HL-60 (cell line): Measurements from ENCODE around the gene PLSCR3.

Source experiments
- DNase-seq, 2 experiments: peaks; one replicate each; pipeline ENCODE4 v3.0.0-alpha.2; 2010 to 2020; ENCODE audit warnings: low read depth in 1 of 2, low spot score in 1 of 2
- H3K27ac ChIP-seq: fragments of 250-450 bp; sonication (Bioruptor Pico); replicated peaks from 2 replicates; pipeline ENCODE4 v1.5.1; 2020; ENCODE audit warnings: mild to moderate bottlenecking, moderate library complexity
- H3K27me3 ChIP-seq: fragments of 250-450 bp; sonication (Bioruptor Pico); 2 replicates; pipeline ENCODE4 v1.5.1; 2021; ENCODE audit warnings: mild to moderate bottlenecking, moderate library complexity; ENCODE audit not compliant: insufficient read depth, poor library complexity, severe bottlenecking
- H3K4me3 ChIP-seq: replicated peaks from 2 replicates; pipeline ENCODE4 v1.5.1; 2011; ENCODE audit warnings: mild to moderate bottlenecking, control low read depth, low read length; ENCODE audit not compliant: insufficient read depth
- CTCF ChIP-seq: IDR thresholded peaks from one replicate; pipeline ENCODE4 v1.5.1; 2011; ENCODE audit warnings: low read length, control low read depth, inconsistent platforms; ENCODE audit not compliant: insufficient read depth
- GABPA ChIP-seq: IDR thresholded peaks from 2 replicates; pipeline ENCODE4 v1.6.1; 2012; ENCODE audit warnings: low read depth
- POLR2AphosphoS5 ChIP-seq: IDR thresholded peaks from 2 replicates; pipeline ENCODE4 v1.6.1; 2012; ENCODE audit warnings: low read depth
- SPI1 ChIP-seq: IDR thresholded peaks from 2 replicates; pipeline ENCODE4 v1.6.1; 2012; ENCODE audit warnings: low read depth, mild to moderate bottlenecking, borderline replicate concordance
- TF ChIP-seq, protein P1 (sequence below): IDR thresholded peaks from 2 replicates; pipeline ENCODE4 v1.6.1; 2012; ENCODE audit warnings: low read depth; ENCODE audit not compliant: insufficient replicate concordance

PLSCR3 gene

DNA sequence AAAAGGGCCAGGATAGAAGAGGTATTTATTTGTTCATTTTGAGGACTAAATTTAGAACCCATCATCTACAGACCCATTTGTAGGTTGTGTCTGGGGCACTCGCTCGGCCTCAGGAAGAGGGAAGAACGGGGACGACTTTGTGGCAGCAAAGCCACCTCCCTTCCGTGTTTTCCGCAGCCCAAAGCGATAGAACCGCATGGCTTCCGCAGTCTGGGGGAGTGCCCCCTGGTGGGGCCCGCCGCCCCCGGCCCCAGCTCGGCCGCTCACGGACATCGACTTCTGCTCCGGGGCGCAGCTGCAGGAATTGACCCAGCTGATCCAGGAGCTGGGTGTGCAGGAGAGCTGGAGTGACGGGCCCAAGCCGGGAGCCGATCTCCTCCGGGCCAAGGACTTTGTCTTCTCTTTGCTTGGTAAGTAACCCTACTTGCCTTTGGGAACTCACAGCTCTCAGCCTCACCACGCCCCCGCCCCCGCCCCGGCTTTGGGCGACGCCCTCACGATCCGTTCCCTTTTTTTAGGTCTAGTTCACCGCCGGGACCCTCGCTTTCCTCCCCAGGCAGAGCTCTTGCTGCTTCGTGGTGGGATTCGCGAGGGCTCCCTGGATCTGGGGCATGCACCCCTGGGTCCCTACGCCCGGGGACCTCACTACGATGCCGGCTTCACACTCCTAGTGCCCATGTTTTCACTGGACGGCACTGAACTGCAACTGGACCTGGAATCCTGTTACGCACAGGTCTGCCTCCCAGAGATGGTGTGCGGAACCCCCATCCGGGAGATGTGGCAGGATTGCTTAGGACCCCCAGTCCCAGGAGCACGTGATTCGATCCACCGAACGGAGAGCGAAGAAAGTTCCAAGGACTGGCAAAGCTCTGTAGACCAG, 41.6 kb upstream of the PLSCR3 start:
- H3K27me3 ChIP-seq: peaks cover 8% of the 10 kb centered on the region
- peak overlapping the region; percentile 38 for H3K4me3 ChIP-seq
- H3K27ac ChIP-seq: peak overlapping the region; percentile 74
- TF ChIP-seq CTCF (no peak), GABPA (no peak), SPI1 (no peak), POLR2AphosphoS5 (no peak; the same call in 1 of the 2 replicates)
- TF ChIP-seq, protein P1, sequence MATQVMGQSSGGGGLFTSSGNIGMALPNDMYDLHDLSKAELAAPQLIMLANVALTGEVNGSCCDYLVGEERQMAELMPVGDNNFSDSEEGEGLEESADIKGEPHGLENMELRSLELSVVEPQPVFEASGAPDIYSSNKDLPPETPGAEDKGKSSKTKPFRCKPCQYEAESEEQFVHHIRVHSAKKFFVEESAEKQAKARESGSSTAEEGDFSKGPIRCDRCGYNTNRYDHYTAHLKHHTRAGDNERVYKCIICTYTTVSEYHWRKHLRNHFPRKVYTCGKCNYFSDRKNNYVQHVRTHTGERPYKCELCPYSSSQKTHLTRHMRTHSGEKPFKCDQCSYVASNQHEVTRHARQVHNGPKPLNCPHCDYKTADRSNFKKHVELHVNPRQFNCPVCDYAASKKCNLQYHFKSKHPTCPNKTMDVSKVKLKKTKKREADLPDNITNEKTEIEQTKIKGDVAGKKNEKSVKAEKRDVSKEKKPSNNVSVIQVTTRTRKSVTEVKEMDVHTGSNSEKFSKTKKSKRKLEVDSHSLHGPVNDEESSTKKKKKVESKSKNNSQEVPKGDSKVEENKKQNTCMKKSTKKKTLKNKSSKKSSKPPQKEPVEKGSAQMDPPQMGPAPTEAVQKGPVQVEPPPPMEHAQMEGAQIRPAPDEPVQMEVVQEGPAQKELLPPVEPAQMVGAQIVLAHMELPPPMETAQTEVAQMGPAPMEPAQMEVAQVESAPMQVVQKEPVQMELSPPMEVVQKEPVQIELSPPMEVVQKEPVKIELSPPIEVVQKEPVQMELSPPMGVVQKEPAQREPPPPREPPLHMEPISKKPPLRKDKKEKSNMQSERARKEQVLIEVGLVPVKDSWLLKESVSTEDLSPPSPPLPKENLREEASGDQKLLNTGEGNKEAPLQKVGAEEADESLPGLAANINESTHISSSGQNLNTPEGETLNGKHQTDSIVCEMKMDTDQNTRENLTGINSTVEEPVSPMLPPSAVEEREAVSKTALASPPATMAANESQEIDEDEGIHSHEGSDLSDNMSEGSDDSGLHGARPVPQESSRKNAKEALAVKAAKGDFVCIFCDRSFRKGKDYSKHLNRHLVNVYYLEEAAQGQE: peak; percentile 16
- DNase-seq: peak; percentile 30 to 61

DNA sequence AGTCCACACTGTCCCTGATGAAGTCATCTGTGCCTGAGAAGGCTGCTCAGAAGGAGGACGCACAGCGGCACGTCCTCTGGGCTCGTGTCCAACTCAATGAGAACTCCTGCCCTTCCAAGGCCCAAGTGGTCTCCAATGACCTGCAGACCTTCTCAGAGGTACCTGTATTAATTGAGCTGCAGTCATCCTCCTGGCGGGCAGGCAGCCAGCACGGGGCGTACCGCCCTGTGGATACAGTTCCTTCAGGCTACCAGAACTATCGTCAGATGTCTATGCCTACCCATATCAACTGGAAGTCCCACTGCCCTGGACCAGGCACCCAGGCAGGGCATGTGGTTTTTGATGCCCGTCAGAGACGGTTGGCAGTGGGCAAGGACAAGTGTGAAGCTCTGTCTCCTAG, 38.0 kb upstream of the PLSCR3 start:
- no peak for DNase-seq
- Histone ChIP-seq H3K4me3 (no peak overlapping the region), H3K27ac (no peak overlapping the region), H3K27me3 (no peaks in the 10 kb centered on the region)
- no peak for TF ChIP-seq POLR2AphosphoS5
- TF ChIP-seq GABPA: no peak
- TF ChIP-seq, protein P1: no peak
- TF ChIP-seq SPI1: no peak
- TF ChIP-seq CTCF: no peak

GRCh38 chr17:7431231-7431630, 36.9 kb upstream of the PLSCR3 start:
- H3K27me3 ChIP-seq: no peaks in the 10 kb centered on the region
- DNase-seq: no peak
- H3K27ac ChIP-seq: no peak overlapping the region
- H3K4me3 ChIP-seq: no peak overlapping the region
- TF ChIP-seq, protein P1: no peak
- TF ChIP-seq GABPA: no peak
- no peak for TF ChIP-seq POLR2AphosphoS5
- no peak for TF ChIP-seq SPI1
- TF ChIP-seq CTCF: no peak
